HepG2 (cell line): ENCODE measurements around the gene THSD1. TPM values are rescaled to one million over a fixed set of nuclear protein-coding genes. Genes with fewer than 3 reads are reported as not detected.
A peak's percentile ranks its signal among the peaks of the same experiment; 100 is the strongest.

Experiments used
- ATF5 ChIP-seq: sonication (generic); formaldehyde crosslinking; IDR thresholded peaks from 2 replicates; pipeline ENCODE4 v1.4.0; 2020; ENCODE audit warnings: mild to moderate bottlenecking, low read depth, missing genetic modification reagents
- CENPBD1 ChIP-seq: sonication (generic); formaldehyde crosslinking; IDR thresholded peaks from 2 replicates; pipeline ENCODE4 v1.8.0; 2022; ENCODE audit warnings: missing genetic modification reagents, low read depth, mild to moderate bottlenecking, borderline replicate concordance
- FOXK1 ChIP-seq: sonication (generic); formaldehyde crosslinking; IDR thresholded peaks from 2 replicates; pipeline ENCODE4 v1.4.0; 2020; ENCODE audit warnings: low read depth, missing genetic modification reagents, borderline replicate concordance
- MTA1 ChIP-seq: sonication (generic); formaldehyde crosslinking; IDR thresholded peaks from 2 replicates; pipeline ENCODE4 v1.4.0; 2020; ENCODE audit warnings: missing genetic modification reagents, mild to moderate bottlenecking, borderline replicate concordance
- MXD4 ChIP-seq: IDR thresholded peaks from 2 replicates; pipeline ENCODE4 v1.6.1; 2016; ENCODE audit warnings: mild to moderate bottlenecking, missing biosample characterization, missing genetic modification reagents
- NFYB ChIP-seq: sonication (generic); formaldehyde crosslinking; IDR thresholded peaks from 2 replicates; pipeline ENCODE4 v1.4.0; 2020; ENCODE audit warnings: missing genetic modification reagents
- PRDM10 ChIP-seq: sonication (generic); formaldehyde crosslinking; IDR thresholded peaks from 2 replicates; pipeline ENCODE4 v1.4.0; 2020; ENCODE audit warnings: low read depth, missing genetic modification reagents
- RBM22 ChIP-seq: fragments of 200-400 bp; formaldehyde crosslinking; optimal IDR thresholded peaks from 2 replicates; pipeline ENCODE3; 2017; ENCODE audit warnings: mild to moderate bottlenecking, low read length, moderate library complexity
- SMARCC2 ChIP-seq: fragments of 450-650 bp; IDR thresholded peaks from 2 replicates; pipeline ENCODE4 v1.6.1; 2017; ENCODE audit warnings: antibody characterized with exemption, mild to moderate bottlenecking
- WIZ ChIP-seq: sonication (generic); formaldehyde crosslinking; IDR thresholded peaks from 2 replicates; pipeline ENCODE4 v1.5.1; 2020; ENCODE audit warnings: mild to moderate bottlenecking, missing genetic modification reagents
- ZFP62 ChIP-seq: sonication (generic); formaldehyde crosslinking; IDR thresholded peaks from 2 replicates; pipeline ENCODE4 v1.4.0; 2020; ENCODE audit warnings: missing genetic modification reagents
- ZFX ChIP-seq: sonication (generic); formaldehyde crosslinking; IDR thresholded peaks from 2 replicates; pipeline ENCODE4 v1.4.0; 2020; ENCODE audit warnings: mild to moderate bottlenecking, low read depth, missing genetic modification reagents, moderate library complexity
- ZKSCAN5 ChIP-seq: sonication (generic); formaldehyde crosslinking; IDR thresholded peaks from 2 replicates; pipeline ENCODE4 v1.5.1; 2020; ENCODE audit warnings: mild to moderate bottlenecking, missing genetic modification reagents
- ZNF225 ChIP-seq: sonication (generic); formaldehyde crosslinking; IDR thresholded peaks from 2 replicates; pipeline ENCODE4 v1.4.0; 2020; ENCODE audit warnings: mild to moderate bottlenecking, missing genetic modification reagents
- ZNF331 ChIP-seq: sonication (generic); formaldehyde crosslinking; IDR thresholded peaks from 2 replicates; pipeline ENCODE4 v1.4.0; 2020; ENCODE audit warnings: missing genetic modification reagents
- ZNF343 ChIP-seq: sonication (generic); formaldehyde crosslinking; IDR thresholded peaks from 2 replicates; pipeline ENCODE4 v1.4.0; 2020; ENCODE audit warnings: mild to moderate bottlenecking, missing genetic modification reagents
- ZNF724P ChIP-seq: sonication (generic); formaldehyde crosslinking; IDR thresholded peaks from 2 replicates; pipeline ENCODE4 v1.8.0; 2022; ENCODE audit warnings: missing genetic modification reagents, borderline replicate concordance
- ZNF747 ChIP-seq: sonication (generic); formaldehyde crosslinking; IDR thresholded peaks from 2 replicates; pipeline ENCODE4 v1.8.1; 2023; ENCODE audit warnings: missing genetic modification reagents, mild to moderate bottlenecking, borderline replicate concordance
- ZSCAN12 ChIP-seq: sonication (generic); formaldehyde crosslinking; IDR thresholded peaks from 2 replicates; pipeline ENCODE4 v1.9.0; 2021; ENCODE audit warnings: mild to moderate bottlenecking, missing genetic modification reagents
- polyA plus RNA-seq, 8 experiments: library from polyadenylated mRNA; depleted of rRNA in 3 of 8; stranded (reverse) in 7 of 8; unstranded in 1 of 8; fragments of >200 nt; fragmentation: Illumina TruSeq in 4 of 8; extraction: Trizol in 4 of 8; gene quantifications; 2 replicates each; pipeline versions ENCODE4 v1.2.1 to v1.2.3, GENCODE V29; 2011 to 2016; ENCODE audit warnings: low read depth in 4 of 8, missing spikeins in 1 of 8, mixed read lengths in 1 of 8; ENCODE audit not compliant: insufficient read depth in 1 of 8
- total RNA-seq, 5 experiments: library from RNA; depleted of rRNA; stranded (reverse); fragments of >200 nt; fragmentation: Illumina TruSeq; extraction: Trizol; gene quantifications; 2 replicates each; pipeline ENCODE4 v1.2.3, GENCODE V29; 2016; ENCODE audit warnings: low read depth in 1 of 5
- TF ChIP-seq, protein P1 (sequence below): sonication (generic); formaldehyde crosslinking; IDR thresholded peaks from 2 replicates; pipeline ENCODE4 v1.4.0; 2020; ENCODE audit warnings: missing genetic modification reagents
- TF ChIP-seq, protein P2 (sequence below): sonication (generic); formaldehyde crosslinking; IDR thresholded peaks from 2 replicates; pipeline ENCODE4 v1.5.0; 2020; ENCODE audit warnings: missing genetic modification reagents
- TF ChIP-seq, protein P3 (sequence below): IDR thresholded peaks from 2 replicates; pipeline ENCODE4 v1.6.1; 2016; ENCODE audit warnings: mild to moderate bottlenecking, missing biosample characterization, missing genetic modification reagents

The THSD1 gene
- total and polyA plus RNA-seq, 2 of the 13 experiments (the other 11 are each of a cell fraction or from before 2014, with no cell fraction given): 0.11 to 0.15 TPM

DNA sequence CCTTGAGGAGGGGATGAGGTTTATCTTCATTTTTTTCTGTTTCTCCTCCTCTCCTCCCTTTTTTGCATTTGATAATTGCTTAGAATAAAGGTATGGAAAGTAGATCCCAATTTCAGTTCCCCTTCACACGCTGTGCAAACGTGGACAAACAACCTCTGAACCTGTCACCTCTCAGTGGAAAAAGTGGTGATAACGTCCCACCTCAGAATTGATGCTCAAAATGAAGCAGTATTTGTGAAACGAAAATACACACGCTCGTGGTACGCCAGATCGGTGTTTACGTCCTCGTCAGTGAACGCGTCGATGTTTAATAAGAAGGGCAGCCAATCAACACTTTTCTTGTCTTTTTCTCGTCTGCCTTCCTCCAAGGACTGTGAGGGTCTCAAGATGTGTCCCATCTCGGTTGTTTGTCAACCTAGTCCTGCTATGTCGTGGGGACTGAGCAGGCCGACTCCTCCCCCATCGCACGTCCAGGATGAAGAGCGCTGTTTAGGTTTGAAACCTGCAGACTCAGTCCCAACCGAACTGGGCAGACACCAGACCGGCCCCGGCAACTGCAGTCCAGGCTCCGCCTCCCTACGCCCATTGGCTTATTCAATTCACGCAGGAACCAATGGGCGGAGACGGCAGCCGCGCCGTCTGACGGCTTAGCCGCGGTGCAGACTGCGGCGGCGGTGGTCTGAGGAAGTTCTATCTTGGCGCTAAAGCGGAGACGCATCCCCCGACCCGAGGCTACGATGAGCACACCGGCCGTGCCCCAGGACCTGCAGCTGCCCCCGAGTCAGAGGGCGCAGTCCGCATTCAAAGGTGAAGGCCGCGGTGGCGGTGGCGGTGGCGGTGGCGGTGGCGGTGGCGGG lies 49.1 kb upstream of the THSD1 start, which contains the start of gene CKAP2 (continued):
- TF ChIP-seq PRDM10 (CRISPR knock-in tag): no peak
- no peak for TF ChIP-seq ZKSCAN5 (CRISPR knock-in tag)
- TF ChIP-seq ZNF724P (CRISPR knock-in tag): no peak; the same call in 1 of the 2 replicates
- TF ChIP-seq ZNF331 (CRISPR knock-in tag): no peak; the same call in 1 of the 2 replicates
- TF ChIP-seq, protein P1, sequence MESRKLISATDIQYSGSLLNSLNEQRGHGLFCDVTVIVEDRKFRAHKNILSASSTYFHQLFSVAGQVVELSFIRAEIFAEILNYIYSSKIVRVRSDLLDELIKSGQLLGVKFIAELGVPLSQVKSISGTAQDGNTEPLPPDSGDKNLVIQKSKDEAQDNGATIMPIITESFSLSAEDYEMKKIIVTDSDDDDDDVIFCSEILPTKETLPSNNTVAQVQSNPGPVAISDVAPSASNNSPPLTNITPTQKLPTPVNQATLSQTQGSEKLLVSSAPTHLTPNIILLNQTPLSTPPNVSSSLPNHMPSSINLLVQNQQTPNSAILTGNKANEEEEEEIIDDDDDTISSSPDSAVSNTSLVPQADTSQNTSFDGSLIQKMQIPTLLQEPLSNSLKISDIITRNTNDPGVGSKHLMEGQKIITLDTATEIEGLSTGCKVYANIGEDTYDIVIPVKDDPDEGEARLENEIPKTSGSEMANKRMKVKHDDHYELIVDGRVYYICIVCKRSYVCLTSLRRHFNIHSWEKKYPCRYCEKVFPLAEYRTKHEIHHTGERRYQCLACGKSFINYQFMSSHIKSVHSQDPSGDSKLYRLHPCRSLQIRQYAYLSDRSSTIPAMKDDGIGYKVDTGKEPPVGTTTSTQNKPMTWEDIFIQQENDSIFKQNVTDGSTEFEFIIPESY (CRISPR knock-in tag): no peak
- TF ChIP-seq CENPBD1 (CRISPR knock-in tag): no peak
- no peak for TF ChIP-seq MTA1 (CRISPR knock-in tag)
- no peak for TF ChIP-seq RBM22
- TF ChIP-seq, protein P2, sequence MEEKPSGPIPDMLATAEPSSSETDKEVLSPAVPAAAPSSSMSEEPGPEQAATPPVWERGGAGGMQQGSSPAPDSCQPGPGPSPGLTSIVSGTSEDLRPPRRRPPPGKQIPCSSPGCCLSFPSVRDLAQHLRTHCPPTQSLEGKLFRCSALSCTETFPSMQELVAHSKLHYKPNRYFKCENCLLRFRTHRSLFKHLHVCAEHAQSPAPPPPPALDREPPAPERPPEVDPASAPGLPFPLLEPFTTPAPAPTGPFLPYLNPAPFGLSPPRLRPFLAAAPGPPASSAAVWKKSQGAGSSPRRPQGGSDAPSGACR (CRISPR knock-in tag): no peak
- TF ChIP-seq, protein P3, sequence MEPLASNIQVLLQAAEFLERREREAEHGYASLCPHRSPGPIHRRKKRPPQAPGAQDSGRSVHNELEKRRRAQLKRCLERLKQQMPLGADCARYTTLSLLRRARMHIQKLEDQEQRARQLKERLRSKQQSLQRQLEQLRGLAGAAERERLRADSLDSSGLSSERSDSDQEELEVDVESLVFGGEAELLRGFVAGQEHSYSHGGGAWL (CRISPR knock-in tag): no peak
- no peak for TF ChIP-seq ZFP62
- TF ChIP-seq WIZ (CRISPR knock-in tag): no peak
- peak; percentile 83; the same call in 1 of the 2 replicates for TF ChIP-seq FOXK1 (CRISPR knock-in tag)
- TF ChIP-seq SMARCC2: no peak
- TF ChIP-seq ZNF747: no peak
- TF ChIP-seq MXD4 (CRISPR knock-in tag): peak; percentile 43; the same call in 1 of the 2 replicates
- TF ChIP-seq ZSCAN12 (CRISPR knock-in tag): no peak
- TF ChIP-seq ZNF343: no peak
- TF ChIP-seq ZNF225 (CRISPR knock-in tag): no peak; the same call in 1 of the 2 replicates
- peak; percentile 95 for TF ChIP-seq NFYB (CRISPR knock-in tag)
- no peak for TF ChIP-seq ATF5 (CRISPR knock-in tag)
- TF ChIP-seq ZFX: peak; percentile 95
